Right lobe of liver (tissue), 6 donors: ENCODE data around the gene C6orf141. TPM values are rescaled to one million over a fixed set of nuclear protein-coding genes. Genes with fewer than 3 reads are reported as not detected.
A peak's percentile ranks its signal among the peaks of the same experiment; 100 is the strongest.

Experiments
- ATAC-seq, 4 donors: fragments of 200-7000 bp; cut with Tn5 transposase; one replicate each; pipeline ENCODE4 v1.9.1; 2020; ENCODE audit warnings: mild to moderate bottlenecking in 4 of 4, moderate library complexity in 4 of 4
- DNase-seq, 3 donors: peaks; one replicate each; pipeline ENCODE4 v3.0.0-alpha.2; 2020
- H3K27ac ChIP-seq, 3 donors: fragments of 200-600 bp; one replicate each; pipeline ENCODE4 v1.8.0; 2022
- H3K27me3 ChIP-seq, 2 donors: fragments of 200-600 bp; one replicate each; pipeline ENCODE4 v1.8.0; 2022
- H3K36me3 ChIP-seq, 4 donors: fragments of 200-600 bp; sonication (generic) in 1 of 4; one replicate each; pipeline versions ENCODE4 v1.5.1 to v1.8.0; 2017 to 2022; ENCODE audit warnings: control low read depth in 1 of 4
- H3K4me1 ChIP-seq, 4 donors: fragments of 200-600 bp; sonication (generic) in 1 of 4; one replicate each; pipeline versions ENCODE4 v1.5.1 to v1.8.0; 2017 to 2022; ENCODE audit warnings: control low read depth in 1 of 4
- H3K4me3 ChIP-seq, 3 donors: fragments of 200-600 bp; one replicate each; pipeline ENCODE4 v1.8.0; 2022
- H3K9me3 ChIP-seq, 4 donors: fragments of 200-600 bp; sonication (generic) in 1 of 4; one replicate each; pipeline versions ENCODE4 v1.5.1 to v1.8.0; 2017 to 2022; ENCODE audit warnings: control low read depth in 1 of 4
- CTCF ChIP-seq, 4 donors: fragments of 200-600 bp in 3 of 4; fragments of 450-650 bp in 1 of 4; IDR thresholded peaks; one replicate each; pipeline versions ENCODE4 v1.5.1 to v1.8.0; 2016 to 2022; ENCODE audit warnings: antibody characterized with exemption in 4 of 4, mild to moderate bottlenecking in 2 of 4
- POLR2A ChIP-seq: fragments of 450-650 bp; IDR thresholded peaks from one replicate; pipeline ENCODE4 v1.6.1; 2017; ENCODE audit warnings: antibody characterized with exemption, mild to moderate bottlenecking
- WGBS: methylation state at CpG from one replicate; pipeline ENCODE4 v1.1.6; 2018; ENCODE audit warnings: low coverage, low lambda C conversion rate; ENCODE audit not compliant: insufficient coverage; ENCODE audit errors: missing lambda C conversion rate; 5-methylcytosine and 5-hydroxymethylcytosine counted together
- intact Hi-C, 2 donors: fragments of 100-400 bp; cut with DNase I; formaldehyde crosslinking; loops; one replicate each; pipeline versions ENCODE4 v1.11.2 to v1.14.1; 2022
- total RNA-seq, 6 experiments: library from RNA; depleted of rRNA in 2 of 6; stranded (reverse); fragments of >200 nt in 2 of 6; fragmentation: NEBNext Ultra II Directional in 3 of 6; extraction: Animal tissue kit (Norgen Biotek cat#: 25700) in 3 of 6; gene quantifications; one replicate each; pipeline versions ENCODE4 v1.1.0 to v1.2.4, GENCODE V29; 2016 to 2023
- donor health status: DM: no; HTN: yes; CAD: no.
- donor health status: DM: no; HTN: no; CAD: no.
- donor health status: DM: no; HTN: no; CAD: no.
- donor health status: DM: no; HTN: yes; CAD: no.
- donor health status: DM: no; HTN: yes; CAD: no.

C6orf141 gene
- total RNA-seq, 6 experiments from 2014 or later = 0.18 to 3.4 (median 0.79) TPM

GRCh38 chr6:49546331-49546730 lies 4.1 kb upstream of the C6orf141 start:
- Histone ChIP-seq H3K27ac (no peak overlapping the region), H3K9me3 (no peaks in the 10 kb centered on the region), H3K4me3 (no peak overlapping the region), H3K36me3 (no peaks in the 10 kb centered on the region), H3K27me3 (no peaks in the 10 kb centered on the region), H3K4me1 (peaks cover 0 to 7% (median 0%) of the 10 kb centered on the region in 4 donors)
- DNase-seq (no peak), ATAC-seq (no peak)
- intact Hi-C loops = no loop called here
- WGBS = 90% methylated on average over 1 of the region's 1 CpG
- no peak for TF ChIP-seq POLR2A

- intact Hi-C loops = no loop called here
- 85% methylated on average over 5 of the region's 5 CpGs for WGBS
- no peaks in the 10 kb centered on the region for H3K9me3 ChIP-seq
- H3K27ac ChIP-seq = no peak overlapping the region
- H3K4me1 ChIP-seq = peaks cover 0 to 11% (median 3%) of the 10 kb centered on the region in 4 donors
- H3K36me3 ChIP-seq = no peaks in the 10 kb centered on the region
- TF ChIP-seq CTCF (IDR thresholded peaks at IDR 0.05) (no peak), POLR2A (no peak)
- DNase-seq (no peak), ATAC-seq (no peak)
- no peaks in the 10 kb centered on the region for H3K27me3 ChIP-seq
- no peak overlapping the region for H3K4me3 ChIP-seq
Measured at GRCh38 chr6:49548613-49549304, 1.7 kb upstream of the C6orf141 start.

- WGBS = 34% methylated on average over 17 of the region's 20 CpGs
- no peak for ATAC-seq
- DNase-seq = no peak
- Histone ChIP-seq H3K27me3 (no peaks in the 10 kb centered on the region), H3K4me1 (peaks cover 0 to 11% (median 3%) of the 10 kb centered on the region in 4 donors), H3K27ac (peak overlapping the region in 1 of 3 donors; percentile 44), H3K9me3 (no peaks in the 10 kb centered on the region), H3K4me3 (peak overlapping the region; percentile 48 to 64 (median 52)), H3K36me3 (no peaks in the 10 kb centered on the region)
- no peak for TF ChIP-seq CTCF (IDR thresholded peaks at IDR 0.05)
- TF ChIP-seq POLR2A = no peak
- intact Hi-C loops = no loop called here
Measured at GRCh38 chr6:49549691-49550491, 577 bp upstream of the C6orf141 start.

GRCh38 chr6:49551078-49551865 lies 804 bp downstream of the C6orf141 start:
- WGBS = 2% methylated on average over 13 of the region's 38 CpGs
- H3K4me1 ChIP-seq = peaks cover 0 to 13% (median 3%) of the 10 kb centered on the region in 4 donors
- no peak for TF ChIP-seq CTCF (IDR thresholded peaks at IDR 0.05)
- TF ChIP-seq POLR2A = no peak
- peak in 2 of 3 donors; percentile 48 to 56 for DNase-seq
- H3K9me3 ChIP-seq = no peaks in the 10 kb centered on the region
- ATAC-seq = peak; percentile 67 to 78 (median 74)
- H3K27me3 ChIP-seq = no peaks in the 10 kb centered on the region
- H3K27ac ChIP-seq = peak overlapping the region in 2 of 3 donors; percentile 1 to 44
- intact Hi-C loops = no loop called here
- H3K4me3 ChIP-seq = peak overlapping the region; percentile 48 to 64 (median 52)
- no peaks in the 10 kb centered on the region for H3K36me3 ChIP-seq
